Pulmonary artery endothelial cell (primary cell): Measurements from ENCODE around the gene KIRREL3. TPM values are rescaled to one million over a fixed set of nuclear protein-coding genes. Genes with fewer than 3 reads are reported as not detected.
"Not testable (repeated sequence)": the region's sequence is repeated elsewhere in the genome, so short reads cannot be mapped to it uniquely, and the experiment has no call there.

Source experiments
- DNase-seq: peaks from one replicate; pipeline ENCODE4 v3.0.0-alpha.2; 2011; ENCODE audit warnings: low read depth, low spot score
- total RNA-seq: library from RNA; depleted of rRNA; stranded (reverse); fragments of >200 nt; gene quantifications from 2 replicates; pipeline ENCODE4 v1.2.3, GENCODE V29; 2014

KIRREL3 gene
- total RNA-seq, 1 donor from 2014 or later: not detected

DNA sequence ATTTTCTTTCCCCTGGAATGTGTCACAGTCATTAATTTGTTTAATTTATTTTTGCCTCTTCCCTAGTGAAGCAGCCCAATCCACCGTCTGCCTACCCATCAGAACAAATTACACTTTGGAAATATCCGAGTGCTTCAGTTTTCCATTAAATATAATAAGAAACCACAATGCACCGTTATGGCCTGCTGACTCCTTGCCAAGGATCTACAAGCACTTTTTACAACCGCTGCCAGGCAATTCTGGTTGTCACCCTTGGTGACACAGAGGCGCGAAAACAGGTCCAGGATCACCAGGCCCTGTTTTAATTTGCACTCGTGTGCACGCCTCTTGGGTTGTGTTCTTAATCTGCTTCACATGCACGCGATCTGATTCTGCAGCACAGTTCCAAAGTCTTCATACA, 43.9 kb downstream of the KIRREL3 start:
- no peak for DNase-seq

DNA sequence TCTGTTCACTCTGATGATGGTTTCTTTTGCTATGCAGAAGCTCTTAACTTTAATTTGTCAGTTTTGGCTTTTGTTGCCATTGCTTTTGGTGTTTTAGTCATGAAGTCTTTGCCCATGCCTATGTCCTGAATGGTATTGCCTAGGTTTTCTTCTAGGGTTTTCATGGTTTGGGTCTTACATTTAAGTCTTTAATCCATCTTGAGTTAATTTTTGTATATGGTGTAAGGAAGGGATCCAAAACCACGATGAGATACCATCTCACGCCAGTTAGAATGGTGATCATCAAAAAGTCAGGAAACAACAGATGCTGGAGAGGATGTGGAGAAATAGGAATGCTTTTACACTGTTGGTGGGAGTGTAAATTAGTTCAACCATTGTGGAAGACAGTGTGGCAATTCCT, 48.0 kb downstream of the KIRREL3 start:
- not testable (repeated sequence) for DNase-seq

DNA sequence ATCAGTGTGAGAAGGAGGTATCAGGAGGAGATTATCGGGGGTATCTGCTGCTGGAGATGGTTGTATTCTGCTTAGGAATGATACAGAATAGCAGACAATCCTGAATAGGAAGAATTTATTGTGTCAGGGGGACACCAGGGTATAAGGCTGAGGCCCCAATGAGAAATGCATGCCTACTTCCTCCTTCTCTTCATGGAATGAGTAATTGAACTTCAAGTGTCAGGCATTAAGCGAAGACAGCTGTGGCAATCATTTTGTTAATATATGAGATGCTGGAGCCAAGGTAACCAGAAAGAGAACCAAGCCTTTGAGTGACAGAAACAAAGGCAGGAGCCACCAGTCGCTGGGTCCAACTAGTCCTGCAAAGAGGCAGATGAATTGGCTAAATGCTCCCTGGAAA, 49.1 kb downstream of the KIRREL3 start:
- no peak for DNase-seq

DNA sequence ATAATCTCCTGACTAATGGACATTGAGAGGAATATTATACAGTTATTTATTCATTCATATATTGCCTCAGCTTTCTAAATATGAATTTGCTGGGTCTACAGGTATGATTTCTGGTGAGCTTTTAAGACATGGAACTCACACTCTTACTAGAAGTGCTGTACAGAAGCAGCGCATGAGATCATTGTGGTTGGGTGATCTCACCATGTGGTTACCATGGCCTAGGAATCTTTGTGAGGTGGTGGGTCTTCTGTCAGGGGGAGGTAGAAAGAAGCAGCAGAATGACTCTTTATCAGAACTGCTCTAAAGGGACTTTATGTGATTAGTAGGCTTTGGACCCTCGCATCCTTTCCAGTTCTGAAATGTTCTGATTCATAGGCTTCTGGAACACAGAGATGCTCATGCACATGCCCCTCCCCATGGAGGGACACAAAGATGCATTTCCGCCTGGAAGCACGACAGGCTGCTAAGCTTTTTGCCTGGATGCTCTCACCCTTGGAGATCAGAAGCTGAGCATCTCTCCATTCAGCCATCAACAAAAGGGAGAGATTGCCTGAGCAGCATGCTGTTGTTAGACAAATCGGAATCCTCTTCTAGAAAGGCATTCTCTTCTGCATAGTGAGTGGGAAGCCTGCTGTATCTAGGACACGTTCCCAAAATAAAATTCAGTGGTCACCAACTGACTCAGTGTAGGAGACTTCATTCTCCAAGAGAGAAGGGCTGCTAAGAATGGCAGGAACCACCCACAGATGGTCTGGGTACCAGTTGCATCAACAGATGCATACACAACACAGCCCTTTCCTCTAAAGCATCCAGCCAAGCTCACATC, 51.3 kb downstream of the KIRREL3 start:
- no peak for DNase-seq

DNA sequence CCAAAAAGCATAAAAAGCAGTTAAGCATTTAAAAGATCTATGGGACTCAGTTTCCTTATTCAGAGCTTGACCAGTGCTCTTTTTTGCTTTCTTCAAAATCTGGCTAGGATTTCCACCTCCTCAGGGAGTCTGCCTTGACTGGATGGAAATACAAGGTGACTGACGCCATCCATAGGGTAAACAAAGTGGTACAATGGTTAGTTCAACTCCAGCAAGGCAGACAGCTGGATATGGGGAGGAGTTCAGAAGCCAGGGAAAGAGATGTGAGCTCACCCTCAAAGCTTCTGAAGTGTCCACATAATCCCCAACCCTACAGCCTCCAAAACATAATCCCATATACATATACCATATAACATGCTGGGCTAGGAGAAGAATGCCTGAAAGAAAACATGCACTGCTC, 52.0 kb downstream of the KIRREL3 start:
- DNase-seq: no peak

DNA sequence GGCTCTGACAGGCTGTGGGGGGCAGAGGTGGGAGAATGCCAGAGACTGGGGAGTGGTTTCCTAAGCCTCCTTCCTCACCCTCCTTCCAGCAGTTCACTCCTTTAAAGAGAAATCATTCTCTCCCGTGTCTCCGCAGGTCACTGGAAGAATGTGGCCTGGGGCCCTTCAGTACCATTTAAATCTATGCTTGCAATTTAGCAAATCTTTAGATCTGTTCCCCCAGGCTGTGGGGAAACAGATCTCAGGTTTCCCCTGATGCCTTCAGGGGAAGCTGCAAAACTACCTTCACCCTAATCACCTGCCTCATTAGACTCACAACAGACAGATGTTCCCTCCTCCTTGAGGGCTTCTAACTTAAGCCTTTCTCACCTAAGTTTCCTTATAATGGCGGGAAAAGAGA, 55.3 kb downstream of the KIRREL3 start:
- DNase-seq: no peak

DNA sequence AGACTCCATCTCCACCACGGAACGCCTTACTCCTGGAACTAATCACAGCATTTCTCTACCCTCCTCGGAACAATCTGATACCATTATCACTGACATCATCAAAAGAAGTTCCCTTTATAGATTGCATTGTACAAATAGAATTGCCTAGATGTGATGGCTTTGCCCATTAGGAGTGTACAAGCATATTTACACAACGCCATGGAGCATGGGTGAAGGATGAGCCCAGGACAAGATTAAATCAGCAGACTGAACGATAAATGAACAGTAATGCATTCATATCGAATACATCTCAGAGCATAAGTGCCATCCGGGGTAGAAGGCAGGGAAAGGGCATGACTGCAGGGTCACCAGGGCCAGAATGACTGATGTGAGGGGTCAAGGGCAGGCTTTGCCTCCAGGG, 57.3 kb downstream of the KIRREL3 start:
- DNase-seq: no peak

DNA sequence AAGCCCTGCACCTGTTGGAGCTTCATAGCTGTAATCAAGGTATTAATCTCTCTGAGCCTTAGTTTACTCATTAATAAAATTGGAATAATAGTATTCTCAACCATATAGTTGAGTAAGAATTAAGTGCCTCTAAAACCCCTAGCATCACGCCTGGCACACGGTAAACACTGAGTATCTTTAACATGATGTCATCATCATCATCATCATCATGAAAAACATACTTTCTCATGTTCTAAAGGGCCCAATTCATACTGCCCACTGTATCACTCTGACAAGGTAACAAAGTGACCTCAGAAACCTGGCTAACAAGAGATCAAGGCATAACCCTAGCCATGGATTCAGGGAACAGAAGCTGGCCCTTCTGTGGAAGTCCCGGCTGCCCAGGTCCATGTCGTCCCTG, 58.4 kb downstream of the KIRREL3 start:
- DNase-seq: no peak

DNA sequence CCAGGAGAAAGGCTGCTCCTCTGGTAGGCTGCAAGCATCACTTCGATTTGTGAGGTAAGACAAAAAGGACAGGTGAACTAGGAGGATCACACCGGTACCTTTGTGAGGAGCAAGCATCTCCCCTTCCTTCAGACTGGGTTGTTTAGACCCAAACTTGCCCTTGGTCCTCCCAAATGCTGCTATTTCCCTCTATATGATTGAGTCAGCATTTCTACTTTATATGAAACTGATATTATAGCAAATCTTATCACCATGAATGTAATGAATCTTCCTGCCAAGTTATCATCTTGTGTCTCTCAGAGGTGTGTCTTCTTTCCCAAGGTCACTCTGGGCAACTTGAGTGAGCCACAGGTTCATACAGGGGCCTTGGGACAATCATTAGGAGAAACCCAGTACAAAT, 61.0 kb downstream of the KIRREL3 start:
- no peak for DNase-seq

DNA sequence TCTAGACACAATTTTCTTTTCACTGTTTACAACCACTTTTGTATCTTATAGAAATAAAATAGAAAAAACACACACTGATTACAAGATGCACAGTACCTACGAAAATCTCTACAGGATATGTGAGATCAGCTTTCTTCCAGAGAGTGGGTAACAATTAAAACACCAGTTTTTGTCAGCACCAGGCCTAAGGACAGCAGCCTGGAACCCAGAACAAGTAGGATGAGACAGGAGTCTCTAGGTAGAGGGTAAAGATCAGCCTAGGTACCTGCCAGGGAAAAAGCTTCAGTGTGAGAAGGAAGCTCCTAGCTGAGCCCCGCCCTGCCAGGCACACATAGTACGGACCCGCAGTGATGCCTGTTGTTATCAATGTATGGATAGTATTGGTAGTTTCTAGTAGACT, 61.9 kb downstream of the KIRREL3 start:
- DNase-seq: no peak

DNA sequence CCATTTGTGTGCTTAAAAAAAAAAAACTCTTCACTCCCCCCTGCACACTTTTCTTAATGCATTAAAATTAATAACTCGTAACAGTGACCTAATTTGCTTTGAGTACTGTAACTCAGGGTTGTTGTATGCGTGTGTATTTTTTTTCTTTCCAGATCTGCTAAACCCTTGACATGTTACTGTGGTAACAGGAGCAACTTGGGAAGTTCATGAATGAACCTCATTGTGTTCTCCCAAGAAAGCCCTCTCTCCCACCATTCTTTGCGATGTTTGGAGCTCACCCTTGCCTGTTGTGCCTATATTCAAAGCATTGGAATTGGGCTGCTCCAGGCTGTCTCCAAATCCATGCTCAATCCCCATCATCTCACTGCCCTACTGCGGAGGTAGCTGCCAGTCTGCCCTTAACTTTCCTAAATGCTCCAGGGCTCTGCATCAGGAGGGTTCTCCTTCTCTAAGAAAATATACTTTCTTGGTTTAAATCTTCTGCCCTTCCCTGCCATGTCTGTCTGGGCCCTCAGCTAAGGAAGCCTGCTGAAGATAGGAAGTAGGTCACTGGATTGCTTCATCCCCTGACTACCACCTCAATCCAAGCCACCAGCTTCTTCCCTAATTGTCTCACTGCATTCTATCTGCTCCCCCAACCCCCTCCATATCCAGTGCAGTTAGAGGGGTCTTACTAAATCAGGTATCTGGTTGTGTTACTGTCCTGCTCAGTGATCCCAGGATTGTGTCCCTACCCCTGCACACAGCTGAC, 70.3 kb downstream of the KIRREL3 start:
- no peak for DNase-seq

DNA sequence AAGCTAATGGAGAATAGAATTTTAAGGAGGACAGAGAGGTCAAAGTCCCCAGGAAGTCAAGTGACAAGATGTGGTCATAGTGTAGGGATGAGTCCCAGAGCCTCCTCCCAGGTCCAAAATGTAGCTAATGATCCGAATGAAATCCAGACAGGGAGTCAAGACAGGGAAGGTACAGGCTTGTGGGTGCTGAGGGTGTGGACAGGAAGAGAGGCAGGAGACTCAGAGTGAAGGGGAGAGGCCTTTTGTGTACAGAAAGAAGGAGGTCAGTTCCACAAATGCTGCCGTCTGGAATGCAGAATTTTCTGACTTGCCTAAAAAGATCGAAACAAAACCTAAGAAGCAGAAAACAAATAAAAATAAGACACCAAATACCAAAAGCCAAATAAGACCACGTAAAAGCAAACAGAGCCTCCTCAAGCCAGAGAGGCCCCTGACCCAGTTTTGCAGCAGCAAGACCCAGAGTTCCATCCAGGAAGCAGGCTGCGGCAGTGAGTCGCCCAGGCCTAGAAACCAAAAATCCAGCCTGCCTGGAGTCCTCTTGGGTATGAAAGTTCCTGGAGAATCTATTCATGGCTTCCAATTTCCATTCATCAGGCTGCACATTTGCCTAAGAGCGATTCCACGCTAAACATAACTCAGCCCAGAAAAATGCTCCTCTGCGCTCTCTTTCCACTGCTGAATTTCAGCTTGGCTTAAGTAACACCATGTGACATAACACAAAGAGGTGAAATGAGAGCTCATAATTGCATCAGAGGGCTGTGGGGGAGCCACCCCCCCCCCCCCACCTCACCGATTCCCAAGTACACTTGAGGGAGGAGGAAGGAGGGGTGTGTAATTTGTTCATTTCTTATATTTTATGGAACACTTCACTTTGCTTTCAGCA, 71.2 kb downstream of the KIRREL3 start:
- DNase-seq: no peak

DNA sequence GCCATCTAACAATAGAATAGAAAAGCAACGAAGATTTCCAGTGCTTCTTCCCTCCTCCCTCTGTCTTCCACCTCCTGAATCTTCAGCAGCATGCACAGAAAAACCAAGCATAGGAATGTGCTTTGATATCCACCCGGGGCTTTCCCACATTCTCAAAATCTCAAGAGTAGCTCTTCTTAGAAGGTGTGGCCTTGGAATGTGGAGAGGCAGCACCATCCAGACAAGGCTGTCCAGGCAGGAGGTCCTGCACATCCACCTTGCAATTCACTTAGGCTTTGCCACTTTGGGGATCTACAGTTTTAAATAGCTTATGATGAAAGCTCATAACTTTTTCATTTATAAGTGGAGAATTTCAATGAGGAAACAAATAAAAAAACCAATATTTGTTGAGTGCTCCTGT, 72.9 kb downstream of the KIRREL3 start:
- DNase-seq: no peak

DNA sequence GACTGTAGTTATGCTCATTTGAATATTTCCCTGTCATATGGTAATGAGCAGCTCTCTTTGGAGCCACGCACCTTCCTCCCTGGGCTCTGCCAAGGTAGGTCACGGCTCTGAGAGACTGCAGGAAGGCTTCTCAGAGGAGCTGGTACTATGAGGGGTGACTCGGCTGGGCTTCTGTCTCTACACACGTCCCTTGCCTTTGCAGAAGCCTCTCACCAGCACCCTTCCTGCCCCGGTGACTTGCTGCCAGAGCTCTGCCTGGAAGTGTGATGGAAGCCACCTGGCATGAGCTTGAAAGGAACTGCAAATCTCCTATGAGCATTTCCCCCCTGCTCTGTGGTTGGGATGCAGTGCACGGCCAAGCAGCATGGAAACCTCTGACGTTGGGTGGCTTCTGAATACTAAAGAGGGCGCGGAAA, 74.2 kb downstream of the KIRREL3 start:
- DNase-seq: no peak

DNA sequence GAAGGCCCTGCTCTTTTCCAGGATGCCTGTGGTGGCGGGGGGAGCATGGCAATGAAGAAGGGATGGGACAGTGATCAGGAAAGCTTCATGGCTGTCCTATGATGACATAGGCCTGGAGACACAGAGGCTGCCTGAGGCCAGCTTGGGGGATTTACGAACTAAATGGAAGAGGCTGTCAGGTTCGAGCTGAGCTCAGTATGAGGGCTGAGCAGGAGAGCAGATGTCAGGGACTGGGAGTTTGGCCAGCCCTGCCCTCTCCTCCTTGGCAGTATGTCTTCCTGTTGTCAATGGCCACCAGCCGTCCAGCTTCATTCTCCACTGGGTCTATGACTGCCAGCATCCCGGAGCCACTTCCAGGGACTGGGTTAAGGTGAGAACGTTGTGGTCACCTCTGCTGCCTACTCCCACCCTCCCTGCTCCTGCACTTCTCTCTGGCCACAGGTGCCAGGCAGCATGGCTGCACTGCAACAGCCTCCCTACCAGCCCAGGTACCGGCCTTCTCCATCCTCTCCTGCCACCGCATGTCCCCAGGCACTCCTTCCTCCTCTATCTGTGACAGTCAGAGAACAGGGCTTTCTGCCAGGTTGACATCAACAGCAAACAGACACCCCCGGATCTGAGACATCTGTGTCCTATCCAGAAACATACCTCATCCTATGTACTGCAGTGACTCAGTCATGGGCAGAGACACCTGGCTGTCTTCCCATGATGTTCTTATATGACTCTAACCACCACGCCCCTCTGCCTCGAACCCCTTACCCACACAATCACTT, 75.1 kb downstream of the KIRREL3 start:
- DNase-seq: no peak

DNA sequence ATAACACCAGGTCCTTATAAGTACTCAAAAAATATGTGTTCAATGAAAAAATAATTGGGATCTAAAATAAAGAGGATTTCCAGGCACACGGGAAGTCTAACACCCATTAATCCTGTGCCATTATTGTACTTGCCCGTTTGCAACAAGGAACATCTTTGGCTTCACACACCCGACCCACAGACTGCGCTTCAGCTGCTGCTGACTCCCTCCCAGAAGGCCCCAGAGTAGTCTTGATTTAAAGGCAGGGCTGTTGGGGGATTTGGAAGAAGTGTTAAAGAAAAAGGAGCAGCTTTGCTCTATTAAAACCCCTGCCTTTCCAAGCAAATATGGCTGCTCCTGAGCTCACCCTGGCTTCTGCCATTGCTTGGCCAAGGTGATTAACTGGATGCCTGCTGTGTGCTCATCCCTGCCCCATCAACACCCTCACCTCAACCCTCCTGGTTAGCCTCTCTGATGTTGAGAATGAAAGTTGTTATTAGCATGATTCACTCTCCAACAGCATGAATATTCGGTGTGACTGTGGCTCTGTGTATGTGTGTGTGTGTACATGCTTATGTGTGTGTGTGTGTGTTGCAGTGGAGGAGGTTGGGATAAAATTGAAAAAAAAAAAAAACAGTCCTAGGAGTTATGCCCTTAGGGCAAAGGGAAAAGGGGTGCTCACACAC, 76.1 kb downstream of the KIRREL3 start:
- DNase-seq: no peak

DNA sequence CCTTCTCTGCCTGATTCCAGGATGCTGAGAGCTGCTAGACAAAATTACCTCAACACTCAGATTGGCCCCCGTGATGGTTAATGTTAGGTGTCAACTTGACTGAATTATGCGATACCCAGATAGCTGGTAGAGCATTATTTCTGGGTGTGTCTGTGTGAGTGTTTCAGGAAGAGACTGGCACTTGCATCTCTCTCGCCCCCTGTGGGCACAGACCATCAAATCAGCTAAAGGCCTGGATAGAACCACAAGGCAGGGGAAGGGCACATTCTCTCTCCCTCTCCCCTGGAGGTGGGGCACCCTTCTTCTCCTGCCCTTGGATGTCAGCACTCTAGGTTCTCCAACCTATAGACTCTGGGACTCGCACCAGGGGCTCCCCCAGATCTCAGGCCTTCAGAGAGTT, 79.7 kb downstream of the KIRREL3 start:
- DNase-seq: no peak

DNA sequence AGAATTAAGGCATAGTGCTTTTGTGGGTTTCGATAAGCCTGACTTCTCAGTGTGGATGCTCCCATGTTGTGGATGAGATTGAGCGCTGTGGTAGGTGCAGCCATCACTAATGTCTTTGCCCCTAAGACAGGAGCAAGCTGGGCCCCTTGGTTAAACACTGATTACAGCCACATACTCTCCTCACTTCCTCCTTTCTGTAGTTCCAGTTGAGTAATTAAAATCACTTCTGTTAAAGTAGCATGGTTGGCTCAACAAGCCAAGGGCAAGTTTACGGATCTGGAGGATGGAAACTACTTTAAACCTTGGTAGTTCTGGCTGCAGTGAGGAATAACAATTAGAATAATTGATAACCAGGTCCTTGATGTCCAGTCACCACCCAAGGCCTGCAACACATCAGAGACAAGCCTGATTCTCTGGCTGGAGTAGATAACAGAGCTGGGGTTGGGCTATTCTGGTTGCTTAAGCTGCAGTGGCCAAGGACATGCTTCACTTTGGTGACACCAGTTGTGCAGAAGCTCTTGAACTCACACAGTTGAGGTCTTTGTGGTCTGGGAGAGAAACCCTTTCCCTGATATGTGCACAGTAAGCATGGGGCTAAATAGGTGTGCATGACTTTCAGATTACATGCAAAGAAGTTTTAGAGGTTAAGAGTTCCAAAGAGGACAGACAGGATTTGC, 81.3 kb downstream of the KIRREL3 start:
- no peak for DNase-seq

DNA sequence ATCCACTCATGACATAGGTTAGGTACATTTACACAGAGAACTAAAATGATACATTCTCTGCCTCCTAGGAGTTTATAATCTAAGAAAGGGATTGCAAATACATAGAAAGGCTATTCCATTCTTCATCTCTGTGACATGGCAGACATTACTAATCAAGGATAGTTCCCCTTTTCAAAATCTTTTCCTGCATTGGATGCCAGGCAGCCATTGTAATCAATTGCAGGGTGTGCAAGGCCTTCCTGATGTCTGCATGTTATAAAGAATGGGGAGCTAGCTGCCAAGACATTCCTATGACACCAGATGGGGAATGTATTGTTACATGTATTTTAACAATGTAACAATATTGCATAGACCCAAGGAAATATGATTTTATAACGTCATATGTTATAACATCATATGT, 82.0 kb downstream of the KIRREL3 start:
- no peak for DNase-seq
